Activated CD8-positive, alpha-beta memory T cell treated with anti-CD3 and anti-CD28 coated beads for 48 hours (primary cell): Measurements from ENCODE around the gene RCVRN.

Source experiments
- DNase-seq, 3 experiments: peaks; one replicate each; pipeline ENCODE4 v3.0.0-alpha.2; 2020; ENCODE audit warnings: low read depth in 2 of 3, low spot score in 2 of 3

Gene RCVRN

DNA sequence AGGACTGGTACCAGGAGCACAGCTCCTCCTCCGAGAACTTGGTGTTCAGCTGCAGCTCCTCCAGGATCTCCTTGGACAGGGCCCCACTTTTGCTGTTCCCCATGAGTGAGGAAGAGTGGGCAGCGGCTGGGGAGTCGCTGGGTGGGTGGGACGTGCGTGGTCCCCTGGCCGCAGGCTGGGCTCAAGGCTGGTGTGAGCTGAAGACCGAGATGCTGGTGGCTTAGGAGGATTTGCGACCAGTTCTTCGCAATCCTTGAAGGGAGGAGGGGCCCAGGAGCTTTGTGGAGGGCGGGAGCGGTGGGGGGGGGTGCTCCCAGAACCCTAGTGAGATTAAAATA is at the start of gene RCVRN:
Gene RCVRN, minus strand, starts transcription at position 194 of the 338 bp plus-strand sequence. Its CDS starts 91 bp downstream, at position 103.
- no peak for DNase-seq

DNA sequence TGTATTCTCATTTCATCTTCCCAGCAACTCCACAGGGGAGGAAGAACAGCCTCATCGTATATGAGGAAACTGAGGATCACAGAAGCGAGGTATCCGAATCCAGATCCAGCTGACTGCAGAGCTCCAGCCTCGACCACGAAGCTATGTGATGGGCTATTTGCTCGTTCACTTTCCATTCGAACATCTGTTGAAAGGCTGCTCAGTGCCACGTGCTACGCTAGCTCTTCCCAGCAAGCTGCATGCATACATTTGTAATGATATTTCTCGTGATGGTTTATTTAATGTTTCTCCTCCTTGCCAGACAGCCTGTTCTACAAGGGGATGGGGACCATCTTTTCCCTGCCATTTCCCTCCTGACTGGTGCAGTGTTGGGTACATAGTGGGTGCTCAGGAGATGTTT is 48.4 kb upstream of the RCVRN start:
- DNase-seq, result no peak

DNA sequence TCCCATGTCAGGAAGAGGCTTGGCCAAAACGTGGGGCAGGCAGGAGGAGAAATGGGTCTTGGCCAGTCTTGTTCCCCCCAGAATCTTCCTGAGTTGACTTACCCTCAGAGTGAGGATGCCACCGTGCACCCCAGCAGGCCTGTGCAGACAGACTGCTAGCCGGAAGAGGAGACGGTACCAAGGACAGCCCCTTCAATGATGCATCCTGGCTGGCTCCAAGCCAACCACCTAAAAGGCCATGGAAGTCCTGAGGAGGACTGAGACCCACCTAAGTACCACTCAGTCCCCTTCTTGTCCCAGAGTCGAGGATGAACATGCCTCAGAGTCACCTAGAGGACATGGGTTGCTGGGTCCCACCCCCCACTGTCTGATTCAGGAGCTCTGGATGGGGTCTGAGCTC is 46.7 kb upstream of the RCVRN start:
- DNase-seq, result no peak

DNA sequence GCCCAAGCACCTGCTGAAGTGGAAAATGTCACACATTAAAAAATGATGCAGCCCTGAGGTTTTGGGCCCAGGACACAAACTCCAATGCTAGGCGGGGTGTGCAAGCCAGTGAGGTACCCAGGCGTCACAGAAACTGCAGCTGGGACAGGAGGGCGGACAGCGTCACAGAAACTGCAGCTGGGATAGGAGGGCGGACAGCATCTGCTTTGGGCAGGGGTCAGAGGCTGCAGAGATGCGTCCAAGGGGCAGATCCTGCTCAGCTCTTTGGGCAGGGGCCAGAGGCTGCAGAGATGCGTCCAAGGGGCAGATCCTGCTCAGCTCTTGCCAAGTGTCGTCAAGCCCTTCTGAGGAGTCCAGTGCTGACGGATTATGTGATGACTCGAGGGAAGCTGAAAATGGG is 43.9 kb upstream of the RCVRN start:
- no peak for DNase-seq

DNA sequence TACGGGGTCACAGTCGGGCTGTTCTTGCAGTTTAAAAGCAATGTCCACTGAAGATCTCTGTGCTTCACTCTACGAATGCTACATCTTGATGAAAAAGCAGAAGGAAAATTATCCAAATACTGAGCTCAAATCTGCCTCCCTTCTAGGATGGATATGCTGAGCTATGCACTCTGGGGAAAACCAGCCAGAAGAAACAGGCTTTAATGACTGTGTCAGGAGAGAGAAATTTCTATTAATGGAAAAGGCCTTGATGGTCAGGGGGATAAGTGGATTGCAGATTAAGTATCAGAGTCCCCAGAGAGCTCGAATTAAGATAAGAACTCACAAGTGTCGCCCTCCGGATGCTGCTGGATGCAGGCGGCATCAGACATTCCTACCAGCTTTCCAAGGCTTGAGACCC is 39.6 kb upstream of the RCVRN start:
- DNase-seq, result no peak

DNA sequence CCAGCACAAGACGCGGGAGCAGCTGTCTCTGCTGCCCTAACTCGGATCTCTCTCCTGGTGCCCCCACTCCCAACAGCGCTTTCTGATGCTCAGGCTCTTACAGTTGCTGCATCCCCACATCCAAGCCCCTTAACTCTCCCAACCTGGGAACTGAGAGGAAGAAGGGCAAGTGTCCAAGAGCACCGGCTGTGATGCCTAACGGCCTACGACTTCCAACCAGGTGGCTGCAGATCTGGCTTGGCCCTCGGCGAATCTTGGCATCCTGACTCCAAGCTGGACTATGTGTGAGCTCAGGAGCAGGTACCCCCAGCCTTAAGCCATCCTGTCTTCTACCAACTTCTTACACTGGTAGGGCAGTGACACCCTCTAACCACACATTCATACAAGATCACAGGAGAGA is 38.3 kb upstream of the RCVRN start:
- DNase-seq, result no peak

DNA sequence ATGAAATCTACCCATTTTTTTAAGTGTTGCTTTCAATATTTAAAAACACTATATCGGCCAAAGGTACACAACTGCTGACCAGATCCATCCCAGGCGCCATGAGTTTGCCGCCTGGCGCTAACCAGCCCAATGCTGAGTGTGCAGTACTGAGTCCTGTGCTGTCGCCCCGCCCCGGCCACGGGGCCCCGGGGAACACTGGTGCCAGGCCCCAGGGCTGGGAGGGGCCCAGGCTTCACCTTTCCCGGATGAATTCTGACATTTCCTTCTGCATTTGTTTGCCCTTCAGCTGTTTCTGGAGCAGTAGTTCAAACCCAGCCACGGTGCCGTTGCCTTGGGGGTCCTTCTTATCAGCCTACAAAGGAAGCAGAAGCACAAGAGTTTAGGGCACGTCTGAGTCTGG is 37.8 kb upstream of the RCVRN start:
- DNase-seq, result no peak

DNA sequence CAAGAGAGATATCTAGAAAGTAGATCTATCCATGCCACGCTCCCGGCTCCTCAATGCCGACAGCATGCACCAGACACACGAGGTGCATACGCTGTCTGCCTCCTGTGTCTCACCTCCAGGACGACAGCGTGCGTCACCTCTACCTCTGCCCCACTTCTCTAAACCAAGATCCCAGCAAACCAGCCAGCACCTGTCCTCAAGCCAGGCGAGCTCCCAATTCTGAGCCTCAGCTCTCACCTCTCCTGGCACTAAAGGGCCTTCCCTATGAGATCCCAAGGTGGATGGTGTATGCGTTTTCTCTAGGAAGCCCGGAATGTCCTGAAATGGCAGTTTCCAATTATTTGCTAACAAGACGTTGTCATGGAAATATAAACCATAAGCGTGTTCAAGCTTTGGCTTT is 36.2 kb upstream of the RCVRN start:
- no peak for DNase-seq

DNA sequence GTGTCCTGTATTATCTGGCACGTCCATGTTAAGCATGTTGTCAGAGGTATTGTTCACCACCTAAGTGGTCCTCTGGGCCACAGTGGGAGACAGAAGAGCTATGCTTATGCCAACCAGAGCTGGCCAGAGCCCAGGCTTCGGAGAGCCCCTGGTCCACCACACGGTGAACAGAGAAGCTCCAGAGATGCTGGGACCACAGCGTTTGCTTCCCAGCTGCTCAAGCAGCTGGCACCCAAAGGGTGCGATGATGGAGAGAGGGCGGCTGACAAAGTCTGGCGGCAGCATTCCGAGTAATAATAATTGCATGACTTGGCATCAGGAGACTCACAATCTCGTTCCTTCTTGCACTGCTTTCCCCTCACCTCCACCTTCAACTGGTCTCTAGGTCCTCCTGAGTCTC is 35.8 kb upstream of the RCVRN start:
- DNase-seq, result no peak

DNA sequence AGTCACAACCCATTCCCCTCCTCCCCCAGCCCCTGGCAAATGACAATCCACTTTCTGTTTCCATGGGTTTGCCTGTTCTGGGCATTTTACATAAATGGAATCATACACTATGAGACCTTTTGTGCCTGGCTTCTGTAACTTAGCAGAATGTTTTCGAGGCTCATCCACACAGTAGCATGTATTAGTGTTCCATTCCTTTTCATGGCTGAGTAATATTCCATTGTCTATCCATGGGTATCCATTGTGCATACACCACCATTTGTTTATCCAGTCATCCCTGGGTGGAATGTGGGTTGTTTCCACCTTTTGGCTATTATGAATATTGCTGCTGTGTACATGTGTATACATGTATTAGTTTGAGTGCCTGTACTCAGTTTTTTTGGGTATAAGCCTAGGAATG is 33.7 kb upstream of the RCVRN start:
- DNase-seq, result no peak

DNA sequence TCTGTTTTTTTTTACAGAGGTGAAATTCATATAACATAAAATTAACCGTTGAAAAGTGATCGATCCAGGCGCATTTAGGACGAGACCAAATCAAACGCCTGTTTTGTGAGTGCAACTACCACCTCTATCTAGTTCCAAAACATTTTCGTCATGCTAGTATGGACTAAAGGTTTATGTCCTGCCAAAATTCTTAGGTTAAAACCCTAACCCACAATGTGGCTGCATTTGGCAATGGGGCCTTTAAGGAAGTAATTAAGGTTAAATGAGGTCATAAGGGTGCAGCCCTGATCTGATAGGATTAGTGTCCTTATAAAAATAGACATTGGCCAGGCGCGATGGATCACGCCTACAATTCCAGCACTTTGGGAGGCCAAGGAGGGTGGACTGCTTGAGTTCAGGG is 32.8 kb upstream of the RCVRN start:
- no peak for DNase-seq

DNA sequence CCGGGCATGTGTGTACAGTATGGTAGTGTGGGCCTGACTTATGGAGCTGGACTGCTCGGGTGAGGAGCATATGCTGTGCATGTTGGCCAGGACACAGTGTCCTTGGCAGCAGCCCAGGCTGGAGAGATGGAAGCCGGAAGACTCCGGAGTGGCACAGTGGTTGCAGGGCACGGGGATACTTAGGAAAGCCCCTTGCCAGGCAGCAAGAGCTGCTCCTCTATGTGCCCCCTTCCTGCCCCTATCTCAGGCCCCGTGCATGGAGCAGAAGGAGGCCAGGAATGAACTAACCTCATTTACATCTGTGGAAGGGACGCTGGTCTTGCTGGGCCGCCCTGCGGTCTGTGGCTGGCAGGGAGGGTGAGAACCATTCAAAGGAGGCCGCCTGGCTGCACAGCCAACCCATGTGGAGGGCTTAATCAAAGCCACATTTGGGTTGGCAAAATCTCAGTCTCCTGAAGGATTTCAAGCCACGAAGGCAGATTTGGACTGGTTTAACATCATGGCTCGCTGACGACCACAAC is 32.2 kb upstream of the RCVRN start:
- no peak for DNase-seq

DNA sequence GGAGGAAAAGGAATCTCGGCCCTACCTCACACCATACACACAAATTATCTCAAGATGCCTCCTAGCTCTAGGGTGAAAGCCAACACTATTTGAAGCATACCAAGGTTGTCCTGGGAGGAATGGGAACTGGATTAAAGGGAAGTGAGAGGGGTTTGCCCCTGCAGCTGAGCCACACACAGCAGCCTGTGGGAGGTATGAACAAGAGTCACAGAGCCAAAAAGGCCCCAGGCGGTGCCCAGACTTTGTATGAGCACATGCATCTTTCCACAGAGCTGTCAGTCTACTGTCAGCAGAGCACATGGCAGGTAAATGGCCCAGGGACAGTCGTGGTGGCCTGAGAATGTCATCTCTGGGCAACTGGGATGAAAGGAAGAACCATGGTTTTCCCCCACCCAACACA is 31.0 kb upstream of the RCVRN start:
- DNase-seq, result no peak

DNA sequence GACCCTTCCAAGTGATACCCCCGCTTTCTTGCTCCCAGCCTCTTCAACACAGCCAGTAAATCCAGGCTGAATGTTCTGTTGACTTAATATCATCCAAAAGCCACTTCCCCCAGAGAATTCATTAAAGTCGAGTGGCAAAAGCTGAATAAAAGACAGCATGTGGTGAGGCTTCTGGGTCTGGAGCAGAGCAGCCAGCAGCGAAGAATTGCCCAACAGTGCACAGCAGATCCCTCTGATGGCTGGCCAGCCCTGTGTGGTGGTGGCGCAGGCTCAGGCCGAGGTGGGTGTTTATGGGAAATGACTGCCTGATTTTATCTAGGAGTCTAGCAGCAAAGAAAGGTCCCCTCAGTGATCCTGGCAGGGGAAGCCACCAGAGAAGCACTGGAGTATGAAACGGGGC is 30.3 kb upstream of the RCVRN start:
- DNase-seq, result no peak

DNA sequence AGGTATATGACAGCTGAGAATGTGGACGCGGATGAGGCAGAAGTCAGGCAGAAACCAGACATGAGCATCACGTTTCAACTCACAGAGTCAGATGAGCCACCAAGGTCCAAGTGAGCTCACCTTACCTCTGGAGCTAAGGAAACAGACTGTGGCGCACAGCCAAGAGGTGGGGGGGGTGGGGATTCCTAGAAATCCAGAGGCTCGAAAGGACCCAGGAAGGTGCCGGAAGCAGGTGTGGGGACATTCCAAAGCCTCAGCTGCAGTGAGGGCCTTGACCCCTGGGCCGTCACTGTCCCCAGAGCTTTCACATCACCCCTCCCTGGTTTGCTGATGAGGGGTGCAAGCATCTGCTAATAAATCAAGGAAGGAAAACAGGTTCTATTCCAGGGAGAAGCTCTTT is 29.3 kb upstream of the RCVRN start:
- DNase-seq, result no peak

DNA sequence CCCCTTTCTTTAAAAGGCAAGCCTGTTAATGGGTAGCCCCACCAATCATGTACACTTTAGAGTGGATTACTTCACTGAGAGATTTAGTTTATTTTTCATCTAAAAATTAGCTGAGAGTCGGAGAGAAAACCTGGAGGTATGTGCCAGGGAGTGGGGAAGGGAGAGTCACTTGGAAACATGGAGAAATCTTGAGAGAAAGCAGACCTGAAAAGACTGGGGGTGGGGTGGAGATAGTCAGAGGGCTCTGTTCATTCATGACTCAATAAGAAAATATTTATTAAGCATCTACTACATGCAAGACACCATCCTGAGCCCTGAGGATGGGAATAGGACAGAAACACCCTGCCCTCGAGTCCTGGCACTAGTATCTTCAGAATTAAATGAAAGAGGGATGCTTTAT is 27.4 kb upstream of the RCVRN start:
- no peak for DNase-seq

DNA sequence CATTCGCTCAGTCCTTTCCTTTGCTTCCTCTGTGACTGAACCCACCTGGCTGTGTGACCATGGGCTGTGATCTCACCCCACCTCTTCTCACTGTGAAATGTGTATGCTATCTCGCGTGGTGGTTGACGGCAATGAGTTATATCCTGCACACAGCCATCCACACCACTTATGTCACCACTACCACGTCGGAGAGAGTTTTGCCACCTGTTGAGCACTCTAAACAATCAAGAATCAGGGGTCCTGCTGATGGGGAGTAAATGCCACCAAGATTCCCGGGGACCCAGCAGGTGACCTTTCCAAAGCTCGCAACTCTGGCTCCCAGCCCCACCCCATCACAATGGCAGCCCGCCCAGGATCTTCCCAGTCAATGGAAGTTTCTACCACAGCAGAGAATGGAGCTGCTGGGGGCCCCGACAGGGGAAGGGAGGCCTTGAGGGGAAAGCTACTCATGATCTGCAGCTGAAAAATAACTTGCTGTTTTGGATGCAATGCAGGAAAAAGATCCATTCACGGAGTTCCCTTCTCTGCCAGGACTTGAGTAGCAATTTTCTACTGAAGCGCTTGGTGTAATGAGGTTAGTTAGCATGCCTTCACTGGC is 26.2 kb upstream of the RCVRN start:
- DNase-seq, result no peak

DNA sequence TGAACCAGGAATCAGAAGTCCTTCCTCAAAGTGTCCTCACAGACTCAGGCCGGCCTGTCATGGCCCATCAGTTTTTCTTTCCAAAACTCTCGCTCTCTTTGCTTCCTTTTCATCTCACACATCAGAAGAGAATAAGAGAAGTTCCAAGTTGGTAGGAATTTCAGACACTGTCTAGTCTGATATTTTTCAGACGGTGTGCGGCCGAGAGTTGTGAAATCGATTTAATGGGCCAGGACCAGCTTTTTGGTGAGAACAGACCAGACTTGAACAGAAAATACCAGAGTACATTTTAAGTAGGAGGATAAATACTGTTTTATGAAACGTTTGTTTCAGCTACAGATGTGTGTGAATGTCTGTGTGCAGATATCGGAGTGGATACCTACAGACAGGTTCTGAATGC is 24.8 kb upstream of the RCVRN start:
- DNase-seq, result no peak

DNA sequence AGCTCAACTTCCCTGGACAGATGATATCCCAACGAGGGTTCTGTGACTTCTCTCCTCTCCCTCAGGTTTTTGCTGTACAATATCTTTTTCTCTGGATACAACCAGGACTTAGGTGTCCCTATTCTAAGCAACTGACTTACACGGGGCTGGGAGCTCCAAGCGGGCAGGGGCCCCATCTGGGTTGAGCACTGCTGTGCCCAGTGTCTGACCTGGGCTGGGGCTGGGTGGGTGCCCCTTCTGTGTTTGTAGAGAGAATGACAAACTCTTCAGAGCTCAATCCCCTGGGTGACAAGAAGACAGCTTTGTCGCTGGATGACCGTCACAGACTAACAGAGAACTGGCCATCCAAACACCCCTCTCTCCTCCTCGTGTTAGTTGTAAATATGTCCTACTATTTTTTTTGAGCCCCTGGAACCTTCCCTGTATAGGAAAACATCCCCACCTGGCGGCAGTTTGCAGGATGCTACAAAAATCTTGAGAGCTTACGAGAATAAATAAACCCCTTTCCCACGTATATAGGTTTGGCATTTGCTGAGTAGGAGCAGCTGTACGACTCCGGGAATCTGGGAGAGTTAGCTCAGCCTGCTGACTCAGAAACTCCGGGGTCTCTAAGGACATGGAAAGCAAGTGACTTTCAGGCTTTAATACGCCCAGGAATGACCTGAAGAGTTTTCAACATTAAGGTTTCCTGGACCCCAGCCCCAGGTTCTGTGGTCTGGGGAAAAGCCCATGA is 23.7 kb upstream of the RCVRN start:
- no peak for DNase-seq

DNA sequence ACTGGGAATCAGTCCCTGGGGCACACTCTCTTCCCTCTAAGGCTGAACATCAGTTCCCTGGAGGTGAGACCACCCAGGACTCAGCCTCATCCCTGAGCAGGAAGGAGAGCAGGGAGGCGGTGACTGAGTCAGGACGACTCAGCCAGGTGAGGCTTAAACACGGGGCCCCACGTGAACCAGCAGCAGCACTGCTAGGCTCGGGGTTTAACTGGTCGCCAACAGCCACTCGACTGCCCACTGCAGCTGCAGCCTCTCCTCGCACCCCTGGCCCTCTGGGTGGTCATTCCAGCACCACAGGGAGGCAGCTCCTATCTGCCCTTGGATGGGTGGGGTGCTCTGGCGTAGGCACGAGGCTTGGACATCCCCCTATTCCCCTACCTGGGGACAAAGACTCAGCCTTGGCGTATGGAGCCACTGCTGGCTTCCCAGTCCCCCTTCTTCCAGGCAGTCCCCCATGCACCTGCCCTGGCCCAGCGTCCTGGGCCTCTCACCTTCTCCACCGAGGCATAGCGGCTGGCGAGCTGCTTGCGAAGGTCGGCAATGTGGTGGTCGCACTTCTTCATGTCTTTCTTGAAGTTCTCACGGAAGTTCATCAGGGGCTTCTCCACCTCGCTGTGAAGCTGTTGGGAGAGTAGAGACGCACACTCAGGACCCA is 21.2 kb upstream of the RCVRN start:
- no peak for DNase-seq

DNA sequence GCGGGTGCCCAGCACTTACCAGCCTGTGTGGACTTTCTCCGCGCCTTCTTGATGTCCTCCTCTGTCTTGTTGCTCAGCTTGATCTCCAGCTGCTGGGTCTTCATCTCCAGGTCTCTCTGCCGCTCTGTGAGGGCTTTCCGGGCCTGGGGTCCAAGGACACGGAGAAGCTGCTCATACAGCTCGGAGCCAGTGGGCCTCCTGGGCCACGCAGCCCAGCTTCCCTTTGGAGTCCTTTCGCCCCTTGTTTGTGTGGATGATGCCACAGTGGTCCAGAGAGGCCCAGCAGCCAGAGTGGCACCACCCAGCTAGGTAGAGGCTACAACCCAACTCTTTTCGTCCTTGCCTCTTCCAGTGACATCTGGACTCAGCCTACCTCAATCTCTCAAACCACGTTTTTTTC is 20.4 kb upstream of the RCVRN start:
- no peak for DNase-seq

DNA sequence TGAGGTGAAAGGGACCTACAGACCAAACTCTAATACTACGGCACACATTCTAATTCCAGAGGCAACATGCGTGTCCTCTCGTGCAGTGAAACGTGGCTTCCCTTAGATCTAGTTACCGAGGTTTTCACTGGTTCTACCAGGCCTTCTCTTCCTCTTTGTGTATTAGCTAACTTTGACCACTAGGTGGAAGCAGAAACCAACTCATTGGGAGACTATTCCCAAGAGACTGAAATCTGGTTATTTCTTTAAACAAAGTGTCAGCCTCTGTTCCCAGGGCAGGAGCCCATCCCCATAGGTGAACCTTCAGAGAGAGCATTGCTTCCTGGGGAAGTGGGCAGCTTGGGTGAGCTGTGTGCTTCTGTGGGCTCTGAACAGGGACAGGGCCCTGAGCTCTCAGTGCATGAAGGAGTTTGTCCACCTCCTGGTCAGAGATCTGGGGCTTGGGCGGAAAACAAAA is 19.7 kb upstream of the RCVRN start:
- no peak for DNase-seq
